GM19043 (cell line): Measurements from ENCODE around the gene EYS.

ENCODE experiments used
- ATAC-seq: cut with Tn5 transposase; IDR thresholded peaks from one replicate; pipeline ENCODE4 v1.9.1; 2021; ENCODE audit warnings: low read depth; ENCODE audit not compliant: unreplicated experiment

Gene EYS

GRCh38 chr6:65707126-65707826, at the start of gene EYS:
Gene EYS (minus strand): TSS chr6:65707226. CDS start chr6:65495410, 211,816 bp downstream.
- ATAC-seq: no peak

GRCh38 chr6:65746302-65746701, 39.3 kb upstream of the EYS start:
- ATAC-seq: no peak

GRCh38 chr6:65745614-65746013, 38.6 kb upstream of the EYS start:
- ATAC-seq: no peak

- ATAC-seq: no peak
These were observed 22.0 kb upstream of the EYS start for GRCh38 chr6:65728879-65729479.

- no peak for ATAC-seq
These were observed 12.1 kb upstream of the EYS start for GRCh38 chr6:65719101-65719500.

GRCh38 chr6:65711531-65711930, 4.5 kb upstream of the EYS start:
- no peak for ATAC-seq

- ATAC-seq: no peak
These were observed 2.2 kb upstream of the EYS start for GRCh38 chr6:65709099-65709830.

- ATAC-seq: no peak
These were observed 1.1 kb upstream of the EYS start for GRCh38 chr6:65708162-65708561.

GRCh38 chr6:65706436-65706835, 590 bp downstream of the EYS start:
- ATAC-seq: no peak

- ATAC-seq: no peak
These were observed 5.7 kb downstream of the EYS start for GRCh38 chr6:65701325-65701724.

- no peak for ATAC-seq
These were observed 6.5 kb downstream of the EYS start for GRCh38 chr6:65700561-65700960.

GRCh38 chr6:65692109-65692508, 14.9 kb downstream of the EYS start:
- no peak for ATAC-seq

GRCh38 chr6:65680232-65680631, 26.8 kb downstream of the EYS start:
- no peak for ATAC-seq

- ATAC-seq: no peak
These were observed 35.1 kb downstream of the EYS start for GRCh38 chr6:65671922-65672321.

GRCh38 chr6:65667916-65668656, 38.9 kb downstream of the EYS start:
- ATAC-seq: no peak

GRCh38 chr6:65650086-65650485, 56.9 kb downstream of the EYS start:
- no peak for ATAC-seq

- ATAC-seq: no peak
These were observed 57.6 kb downstream of the EYS start for GRCh38 chr6:65649392-65649791.

GRCh38 chr6:65646544-65646943, 60.5 kb downstream of the EYS start:
- no peak for ATAC-seq

GRCh38 chr6:65642776-65643175, 64.2 kb downstream of the EYS start:
- ATAC-seq: no peak

GRCh38 chr6:65638047-65638831, 68.8 kb downstream of the EYS start:
- no peak for ATAC-seq
